OCI-LY3 (cell line): ENCODE measurements around the gene OPHN1.

Experiments used
- EZH2phosphoT487 ChIP-seq: fragments of 200-600 bp; shearing (Covaris generic); IDR thresholded peaks from 2 replicates; pipeline ENCODE4 v1.6.1; 2018; ENCODE audit warnings: antibody characterized with exemption, mixed run types, low read depth
- TF ChIP-seq, protein P1 (sequence below): fragments of 200-600, 300-600 bp; sonication (generic); IDR thresholded peaks from 2 replicates; pipeline ENCODE4 v1.5.1; 2014; ENCODE audit warnings: antibody characterized with exemption, low read length, low read depth

DNA sequence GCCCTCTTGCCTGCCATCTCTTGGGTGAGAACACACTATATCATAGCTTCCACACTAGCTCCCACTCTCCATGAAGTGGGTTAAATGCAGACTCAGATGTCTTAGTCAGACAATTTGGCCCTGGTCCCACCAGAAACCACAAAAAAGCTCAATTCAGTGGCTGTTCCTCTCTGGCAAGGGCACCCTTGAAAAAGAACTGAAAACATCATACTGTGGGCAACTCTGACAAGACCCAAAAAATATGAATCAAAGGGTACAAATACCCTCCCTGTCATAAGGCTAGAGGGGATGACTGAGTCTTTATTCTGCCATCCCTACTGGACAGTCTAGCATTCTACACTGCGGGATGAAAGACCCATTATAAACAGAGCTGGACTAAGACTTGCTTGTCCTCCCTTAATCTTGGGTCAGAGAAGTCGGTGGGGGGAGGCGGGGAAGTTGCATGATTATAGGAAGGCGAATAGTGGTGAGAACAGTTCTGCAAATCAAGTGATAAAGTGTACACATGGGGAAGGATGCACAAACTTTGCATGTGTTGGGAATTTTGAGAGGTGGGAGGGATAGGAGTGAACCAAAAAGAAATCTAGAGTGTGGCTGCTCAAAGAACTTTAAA lies 172.1 kb downstream of the OPHN1 start:
- TF ChIP-seq, protein P1, sequence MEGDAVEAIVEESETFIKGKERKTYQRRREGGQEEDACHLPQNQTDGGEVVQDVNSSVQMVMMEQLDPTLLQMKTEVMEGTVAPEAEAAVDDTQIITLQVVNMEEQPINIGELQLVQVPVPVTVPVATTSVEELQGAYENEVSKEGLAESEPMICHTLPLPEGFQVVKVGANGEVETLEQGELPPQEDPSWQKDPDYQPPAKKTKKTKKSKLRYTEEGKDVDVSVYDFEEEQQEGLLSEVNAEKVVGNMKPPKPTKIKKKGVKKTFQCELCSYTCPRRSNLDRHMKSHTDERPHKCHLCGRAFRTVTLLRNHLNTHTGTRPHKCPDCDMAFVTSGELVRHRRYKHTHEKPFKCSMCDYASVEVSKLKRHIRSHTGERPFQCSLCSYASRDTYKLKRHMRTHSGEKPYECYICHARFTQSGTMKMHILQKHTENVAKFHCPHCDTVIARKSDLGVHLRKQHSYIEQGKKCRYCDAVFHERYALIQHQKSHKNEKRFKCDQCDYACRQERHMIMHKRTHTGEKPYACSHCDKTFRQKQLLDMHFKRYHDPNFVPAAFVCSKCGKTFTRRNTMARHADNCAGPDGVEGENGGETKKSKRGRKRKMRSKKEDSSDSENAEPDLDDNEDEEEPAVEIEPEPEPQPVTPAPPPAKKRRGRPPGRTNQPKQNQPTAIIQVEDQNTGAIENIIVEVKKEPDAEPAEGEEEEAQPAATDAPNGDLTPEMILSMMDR, result no peak
- TF ChIP-seq EZH2phosphoT487, result no peak
